ENCODE data around the gene SLC1A4. TPM values are rescaled to one million over a fixed set of nuclear protein-coding genes. Genes with fewer than 3 reads are reported as not detected.

The SLC1A4 gene
- polyA plus RNA-seq, 1 of the 3 experiments (the other 2 are of a cell fraction) = 4.4 TPM

GRCh38 chr2:65054749-65055421 is 65.7 kb downstream of the SLC1A4 start:
- H3K79me2 ChIP-seq (ENCODE audit: insufficient read depth) = peaks cover 32% of the 10 kb centered on the region
- peaks cover 0 to 3% of the 10 kb centered on the region in 2 experiments; a peak in 1 of 4 replicates for H3K4me1 ChIP-seq (ENCODE audit: control insufficient read depth in 1 of 2, insufficient read depth in 2 of 2, low read depth in 1 of 2, low read length in 1 of 2)
- TF ChIP-seq FOSL2 (IDR thresholded peaks at IDR 0.05; ENCODE audit: borderline replicate concordance, low read depth) (no peak), CHD2 (IDR thresholded peaks at IDR 0.05; ENCODE audit: low read length, partially characterized antibody) (no peak), TEAD4 (IDR thresholded peaks at IDR 0.05; ENCODE audit: borderline replicate concordance, insufficient read depth) (no peak)
- no peaks in the 10 kb centered on the region for H3K36me3 ChIP-seq (replicated peaks in 1 of 2; ENCODE audit: control insufficient read depth in 1 of 2, insufficient read depth in 2 of 2, low read length in 1 of 2)
- H3K4me3 ChIP-seq (ENCODE audit: low read depth in 2 of 2, low read length in 1 of 2) = peak overlapping the region; percentile 74 to 82; a peak in 2 of 4 replicates
- ChIA-PET POLR2A (interaction anchor here (0.6 to 1.3 kb wide), 2 partner anchors 13 to 422 kb away, joined by 3 to 4 read pairs; no protein-coding TSS in a partner anchor), CTCF (interaction anchor here (0.8 to 5.1 kb wide), 9 partner anchors 13 to 408 kb away, joined by 3 to 17 read pairs (median 5); partner anchors contain the start of gene RAB1A)
- 94% methylated on average over 3 of the region's 4 CpGs for WGBS (ENCODE audit: low lambda C conversion rate)
- H3K9ac ChIP-seq = no peak overlapping the region
- H3K9me2 ChIP-seq = no peaks in the 10 kb centered on the region
- no peak for DNase-seq
- H3K9me3 ChIP-seq = no peaks in the 10 kb centered on the region
- H3K27me3 ChIP-seq (ENCODE audit: insufficient read depth) = no peaks in the 10 kb centered on the region
- H3K4me2 ChIP-seq = no peak overlapping the region; the same call in 1 of the 2 replicates
- no peak overlapping the region for H3K27ac ChIP-seq (ENCODE audit: low read depth in 2 of 2, low read length in 1 of 2)
- H4K20me1 ChIP-seq (ENCODE audit: insufficient read depth) = peaks cover 8% of the 10 kb centered on the region; the same call in 1 of the 2 replicates
- no peak overlapping the region for H2AFZ ChIP-seq (ENCODE audit: low read depth)
- no peaks in the 10 kb centered on the region for H3F3A ChIP-seq (replicated peaks; ENCODE audit: insufficient read depth)

- peaks cover 15% of the 10 kb centered on the region; the same call in 1 of the 2 replicates for H4K20me1 ChIP-seq (ENCODE audit: insufficient read depth)
- H3K4me2 ChIP-seq = peak overlapping the region; percentile 89
- ChIA-PET CTCF (interaction anchor here (0.8 to 5.1 kb wide), 8 partner anchors 12 to 409 kb away, joined by 3 to 17 read pairs (median 4); partner anchors contain the start of gene RAB1A), POLR2A (interaction anchor here (0.6 to 1.5 kb wide), 10 partner anchors 12 to 422 kb away, joined by 3 to 7 read pairs (median 3); partner anchors contain the start of gene SERTAD2)
- H3F3A ChIP-seq (replicated peaks; ENCODE audit: insufficient read depth) = no peaks in the 10 kb centered on the region
- H3K36me3 ChIP-seq (replicated peaks in 1 of 2; ENCODE audit: control insufficient read depth in 1 of 2, insufficient read depth in 2 of 2, low read length in 1 of 2) = no peaks in the 10 kb centered on the region
- no peak for DNase-seq
- H3K27me3 ChIP-seq (ENCODE audit: insufficient read depth) = no peaks in the 10 kb centered on the region
- TF ChIP-seq MXI1 (IDR thresholded peaks at IDR 0.05; ENCODE audit: low read depth, low read length) = peak; percentile 68
- TF ChIP-seq MAX (IDR thresholded peaks at IDR 0.05; ENCODE audit: low read depth) = peak; percentile 72; the same call in 1 of the 2 replicates
- no peak for TF ChIP-seq MEF2A (IDR thresholded peaks at IDR 0.05; ENCODE audit: borderline replicate concordance, low read depth)
- no peak for TF ChIP-seq SIN3A (IDR thresholded peaks at IDR 0.05; ENCODE audit: borderline replicate concordance, low read depth, low read length)
- 0 out of 2 replicates have a peak, but pooled peaks have one; percentile 8 for TF ChIP-seq USF1 (IDR thresholded peaks at IDR 0.05; ENCODE audit: borderline replicate concordance, low read depth)
- H3K9me3 ChIP-seq = no peaks in the 10 kb centered on the region
- H3K27ac ChIP-seq (ENCODE audit: low read depth in 2 of 2, low read length in 1 of 2) = no peak overlapping the region; a peak in 1 of 4 replicates
- peak overlapping the region; percentile 79 for H2AFZ ChIP-seq (ENCODE audit: low read depth)
- H3K4me1 ChIP-seq (ENCODE audit: control insufficient read depth in 1 of 2, insufficient read depth in 2 of 2, low read depth in 1 of 2, low read length in 1 of 2) = peaks cover 0 to 3% of the 10 kb centered on the region in 2 experiments; a peak in 1 of 4 replicates
- 11% methylated on average over 38 of the region's 42 CpGs for WGBS (ENCODE audit: low lambda C conversion rate)
- H3K9me2 ChIP-seq = no peaks in the 10 kb centered on the region
- H3K4me3 ChIP-seq (ENCODE audit: low read depth in 2 of 2, low read length in 1 of 2) = peak overlapping the region; percentile 74 to 82
- H3K9ac ChIP-seq = peak overlapping the region; percentile 53; the same call in 1 of the 2 replicates
- H3K79me2 ChIP-seq (ENCODE audit: insufficient read depth) = peaks cover 39% of the 10 kb centered on the region
Observed at GRCh38 chr2:65055422-65056214, 66.4 kb downstream of the SLC1A4 start.

All from SK-N-SH (cell line).